RWPE2 (cell line): ENCODE measurements around the gene MC1R.

Experiments used
- ATAC-seq: fragments of 200-7000 bp; cut with Tn5 transposase; 3 replicates; pipeline ENCODE4 v1.9.1; 2021; ENCODE audit warnings: low read depth
- DNase-seq: peaks from one replicate; pipeline ENCODE4 v3.0.0-alpha.2; 2020; ENCODE audit warnings: low spot score
- H3K27ac ChIP-seq: fragments of 450-650 bp; 2 replicates; pipeline ENCODE4 v1.5.1; 2017; ENCODE audit warnings: mild to moderate bottlenecking; ENCODE audit not compliant: poor library complexity, severe bottlenecking
- H3K27me3 ChIP-seq: fragments of 250-450 bp; sonication (Bioruptor Pico); 2 replicates; pipeline ENCODE4 v1.5.1; 2021; ENCODE audit warnings: mild to moderate bottlenecking, moderate library complexity; ENCODE audit not compliant: insufficient read depth, poor library complexity, severe bottlenecking
- H3K36me3 ChIP-seq: fragments of 250-450 bp; sonication (Bioruptor Pico); 2 replicates; pipeline ENCODE4 v1.5.1; 2020; ENCODE audit warnings: low read depth, mild to moderate bottlenecking, moderate library complexity
- H3K4me1 ChIP-seq: fragments of 250-450 bp; sonication (Bioruptor Pico); 2 replicates; pipeline ENCODE4 v1.5.1; 2021; ENCODE audit warnings: mild to moderate bottlenecking, moderate library complexity; ENCODE audit not compliant: insufficient read depth, poor library complexity, severe bottlenecking
- H3K4me3 ChIP-seq: fragments of 250-450 bp; sonication (Bioruptor Pico); 2 replicates; pipeline ENCODE4 v1.5.1; 2021; ENCODE audit warnings: mild to moderate bottlenecking, moderate library complexity; ENCODE audit not compliant: severe bottlenecking
- H3K9me3 ChIP-seq: fragments of 250-450 bp; sonication (Bioruptor Pico); 2 replicates; pipeline ENCODE4 v1.5.1; 2021; ENCODE audit warnings: mild to moderate bottlenecking, moderate library complexity; ENCODE audit not compliant: severe bottlenecking
- TF ChIP-seq, protein P1 (sequence below): fragments of 450-650 bp; IDR thresholded peaks from one replicate; pipeline ENCODE4 v1.5.1; 2017; ENCODE audit warnings: mild to moderate bottlenecking, moderate library complexity; ENCODE audit not compliant: poor library complexity, severe bottlenecking

Gene MC1R

DNA sequence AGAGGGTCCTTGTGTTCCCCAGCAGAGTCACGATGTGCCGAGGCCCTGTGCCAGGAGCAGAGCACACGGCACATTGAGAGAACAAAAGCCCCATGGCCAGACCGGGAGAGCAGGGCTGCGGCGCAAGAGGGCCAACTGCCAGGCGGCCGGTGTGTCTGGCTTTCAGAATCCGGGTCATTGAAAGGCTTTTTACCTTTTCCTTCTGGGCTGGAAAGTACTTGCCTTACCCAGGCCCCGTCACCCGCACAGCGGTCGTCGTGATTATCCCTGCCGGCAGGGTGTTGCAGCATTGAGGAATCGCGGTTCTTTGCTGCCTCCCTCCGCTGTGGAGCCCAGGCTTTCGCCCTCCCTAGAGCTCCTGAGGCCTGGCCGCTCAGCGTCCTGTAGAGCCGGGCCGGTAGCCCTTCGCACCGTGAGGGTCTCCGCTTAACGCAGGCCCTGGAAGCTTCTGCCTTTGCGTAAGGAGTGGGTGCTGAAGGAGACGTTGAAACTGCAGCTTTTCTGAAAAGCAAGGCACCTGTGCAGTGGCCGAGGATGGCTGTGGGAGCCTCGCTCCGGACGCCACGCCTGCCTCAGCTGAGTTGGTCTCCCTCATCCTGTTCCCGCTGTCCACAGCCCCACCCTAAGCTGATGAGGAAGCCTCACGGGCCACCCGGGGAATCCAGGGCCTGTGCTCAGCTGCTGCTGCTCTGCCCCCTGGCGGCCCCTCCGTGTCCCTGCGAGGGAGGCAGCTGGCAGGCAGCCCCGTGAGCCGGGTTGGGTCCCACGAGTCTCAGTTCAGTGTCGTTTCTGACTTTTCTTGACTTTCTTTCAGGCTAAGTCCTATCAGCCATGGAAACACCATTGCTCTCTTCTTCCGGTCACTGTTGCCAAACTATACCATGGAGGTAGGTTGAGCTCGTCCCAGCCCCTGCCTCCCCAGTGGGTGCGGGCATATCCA lies 8.6 kb upstream of the MC1R start:
- peaks cover 30% of the 10 kb centered on the region for H3K36me3 ChIP-seq

DNA sequence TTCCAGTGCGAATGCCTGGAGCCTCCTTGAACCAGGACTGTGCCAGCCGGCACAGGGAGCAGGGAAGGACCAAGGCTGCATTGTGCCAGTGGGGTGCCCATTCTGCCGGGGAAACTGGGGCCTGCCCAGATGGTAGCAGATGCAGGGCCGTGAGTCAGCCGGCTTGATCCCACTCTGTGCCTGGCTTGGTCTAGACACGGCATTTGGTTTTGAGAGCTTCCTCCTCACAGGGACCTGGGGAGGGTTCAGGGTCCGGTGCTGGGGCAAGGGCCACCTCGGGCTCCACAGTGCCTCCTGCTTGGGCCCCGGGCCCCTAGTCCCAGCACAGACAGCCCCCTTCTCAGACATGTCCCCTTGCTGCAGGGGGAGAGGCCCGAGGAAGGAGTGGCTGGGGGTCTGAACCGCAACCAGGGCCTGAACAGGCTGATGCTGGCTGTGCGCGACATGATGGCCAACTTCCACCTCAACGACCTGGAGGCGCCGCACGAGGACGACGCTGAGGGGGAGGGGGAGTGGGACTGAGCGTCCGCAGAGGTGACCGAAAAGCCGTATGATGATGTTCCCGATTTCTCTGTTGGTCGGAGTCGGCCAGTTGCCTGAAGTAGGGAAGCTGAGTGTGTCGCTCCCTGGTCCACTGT lies 7.8 kb upstream of the MC1R start:
- 0 out of 3 replicates have a peak, but pooled peaks have one; percentile 3 for ATAC-seq
- TF ChIP-seq, protein P1, sequence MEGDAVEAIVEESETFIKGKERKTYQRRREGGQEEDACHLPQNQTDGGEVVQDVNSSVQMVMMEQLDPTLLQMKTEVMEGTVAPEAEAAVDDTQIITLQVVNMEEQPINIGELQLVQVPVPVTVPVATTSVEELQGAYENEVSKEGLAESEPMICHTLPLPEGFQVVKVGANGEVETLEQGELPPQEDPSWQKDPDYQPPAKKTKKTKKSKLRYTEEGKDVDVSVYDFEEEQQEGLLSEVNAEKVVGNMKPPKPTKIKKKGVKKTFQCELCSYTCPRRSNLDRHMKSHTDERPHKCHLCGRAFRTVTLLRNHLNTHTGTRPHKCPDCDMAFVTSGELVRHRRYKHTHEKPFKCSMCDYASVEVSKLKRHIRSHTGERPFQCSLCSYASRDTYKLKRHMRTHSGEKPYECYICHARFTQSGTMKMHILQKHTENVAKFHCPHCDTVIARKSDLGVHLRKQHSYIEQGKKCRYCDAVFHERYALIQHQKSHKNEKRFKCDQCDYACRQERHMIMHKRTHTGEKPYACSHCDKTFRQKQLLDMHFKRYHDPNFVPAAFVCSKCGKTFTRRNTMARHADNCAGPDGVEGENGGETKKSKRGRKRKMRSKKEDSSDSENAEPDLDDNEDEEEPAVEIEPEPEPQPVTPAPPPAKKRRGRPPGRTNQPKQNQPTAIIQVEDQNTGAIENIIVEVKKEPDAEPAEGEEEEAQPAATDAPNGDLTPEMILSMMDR, result no peak
- Histone ChIP-seq H3K4me3 (no peak overlapping the region), H3K4me1 (peaks cover 3% of the 10 kb centered on the region), H3K27me3 (no peaks in the 10 kb centered on the region), H3K9me3 (no peaks in the 10 kb centered on the region), H3K27ac (no peak overlapping the region), H3K36me3 (peaks cover 23% of the 10 kb centered on the region)
- DNase-seq, result no peak

More for the DNA sequence above, 8.6 kb upstream of the MC1R start:
- peak; percentile 83 for DNase-seq
- ATAC-seq, result peak; percentile 70
- TF ChIP-seq, protein P1, result peak; percentile 86
- Histone ChIP-seq H3K4me1 (peaks cover 3% of the 10 kb centered on the region), H3K27me3 (no peaks in the 10 kb centered on the region), H3K4me3 (no peak overlapping the region), H3K27ac (no peak overlapping the region), H3K9me3 (no peaks in the 10 kb centered on the region)

DNA sequence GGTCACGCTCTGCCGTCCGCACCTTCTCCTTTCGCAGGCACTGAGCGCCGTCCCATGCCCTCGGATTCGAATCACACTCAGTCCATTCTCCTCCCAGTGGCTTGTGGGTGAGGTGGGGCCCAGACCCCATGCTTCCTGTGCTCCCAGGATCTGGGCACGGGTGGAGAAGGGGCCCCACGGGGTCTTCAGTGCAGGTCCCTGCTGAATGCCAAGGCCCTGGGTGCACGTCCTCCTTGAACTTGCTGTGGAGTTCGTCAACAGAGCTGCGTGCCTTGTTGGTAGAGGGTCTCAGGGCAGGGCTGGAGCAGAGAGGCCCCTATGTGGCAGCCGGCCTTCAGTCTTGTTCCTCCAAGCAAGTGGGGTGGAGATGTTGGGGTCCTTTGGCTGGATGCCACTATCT lies 7.3 kb upstream of the MC1R start:
- H3K36me3 ChIP-seq, result peaks cover 17% of the 10 kb centered on the region
- H3K9me3 ChIP-seq, result no peaks in the 10 kb centered on the region
- DNase-seq, result no peak
- TF ChIP-seq, protein P1, result no peak
- no peaks in the 10 kb centered on the region for H3K27me3 ChIP-seq
- no peak overlapping the region for H3K27ac ChIP-seq
- peaks cover 3% of the 10 kb centered on the region for H3K4me1 ChIP-seq
- ATAC-seq, result no peak
- no peak overlapping the region for H3K4me3 ChIP-seq

DNA sequence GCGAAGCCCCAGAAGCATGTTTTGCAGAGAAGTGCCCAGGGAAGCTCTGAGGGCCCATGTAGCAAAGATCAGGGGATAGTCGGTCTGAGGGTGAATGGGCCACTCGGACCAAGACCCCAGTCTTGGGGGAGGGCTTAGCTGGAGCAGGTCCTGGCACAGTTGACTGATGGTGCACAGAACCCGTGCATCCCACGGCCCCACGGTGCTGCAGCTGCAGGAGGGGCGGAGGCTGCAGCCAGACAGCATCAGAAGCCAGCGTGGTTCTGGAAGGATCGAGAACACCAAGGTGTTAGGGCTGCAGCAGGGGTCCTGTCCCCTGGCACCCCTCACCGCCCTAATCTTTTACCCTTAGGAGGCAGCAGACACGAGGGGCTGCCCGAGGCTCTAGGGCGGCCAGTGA lies 6.5 kb upstream of the MC1R start:
- H3K9me3 ChIP-seq, result no peaks in the 10 kb centered on the region
- H3K4me1 ChIP-seq, result peaks cover 6% of the 10 kb centered on the region
- no peak for DNase-seq
- no peak overlapping the region for H3K27ac ChIP-seq
- H3K27me3 ChIP-seq, result no peaks in the 10 kb centered on the region
- no peak for ATAC-seq
- H3K36me3 ChIP-seq, result peaks cover 10% of the 10 kb centered on the region
- TF ChIP-seq, protein P1, result no peak
- H3K4me3 ChIP-seq, result no peak overlapping the region
